Motor neuron (in vitro differentiated cells): ENCODE data around the gene MIER1. TPM values are rescaled to one million over a fixed set of nuclear protein-coding genes. Genes with fewer than 3 reads are reported as not detected.

Source experiments
- ATAC-seq, 8 experiments: fragments of 200-7000 bp; cut with Tn5 transposase; replicated peaks in 6 of 8; 2 replicates each; pipeline ENCODE4 v1.8.0; 2021; ENCODE audit warnings: mild to moderate bottlenecking in 8 of 8, moderate library complexity in 8 of 8
- H3K27ac ChIP-seq, 2 donors: fragments of 250-450 bp; sonication (Bioruptor Pico); 2 replicates each; pipeline ENCODE4 v1.9.0; 2021; ENCODE audit warnings: antibody characterized with exemption in 2 of 2, mild to moderate bottlenecking in 2 of 2, moderate library complexity in 1 of 2
- H3K4me1 ChIP-seq, 2 donors: fragments of 250-450 bp; sonication (Bioruptor Pico); replicated peaks in 1 of 2; 2 replicates each; pipeline ENCODE4 v1.6.1; 2021; ENCODE audit warnings: antibody characterized with exemption in 2 of 2, mild to moderate bottlenecking in 2 of 2, moderate library complexity in 1 of 2
- H3K4me3 ChIP-seq, 5 donors: fragments of 250-450 bp; sonication (Bioruptor Pico); 2 replicates each; pipeline ENCODE4 v1.9.0; 2021; ENCODE audit warnings: antibody characterized with exemption in 5 of 5, mild to moderate bottlenecking in 5 of 5, moderate library complexity in 4 of 5
- WGBS, 10 experiments: fragments of 450-650 bp; shearing (Covaris generic); methylation state at CpG; one replicate each; pipeline ENCODE4 v1.0.0; 2022; 5-methylcytosine and 5-hydroxymethylcytosine counted together
- in situ Hi-C, 9 experiments: fragments of 400-800 bp; cut with MboI; loops; one replicate each; pipeline ENCODE4 v1.15.0; 2021; ENCODE audit warnings: low sequenced_read_pairs in 9 of 9, low pct_unique_long_range_greater_than_20kb in 2 of 9; ENCODE audit not compliant: unreplicated experiment in 9 of 9
- total RNA-seq, 8 experiments: library from RNA; unstranded; fragments of 300-600 nt; gene quantifications; 2 replicates each; pipeline versions ENCODE4 v1.2.3 to v1.2.4, GENCODE V29; 2022

Gene MIER1
- total RNA-seq, 8 experiments from 2014 or later: 23.2 to 51.6 (median 28.6) TPM

DNA sequence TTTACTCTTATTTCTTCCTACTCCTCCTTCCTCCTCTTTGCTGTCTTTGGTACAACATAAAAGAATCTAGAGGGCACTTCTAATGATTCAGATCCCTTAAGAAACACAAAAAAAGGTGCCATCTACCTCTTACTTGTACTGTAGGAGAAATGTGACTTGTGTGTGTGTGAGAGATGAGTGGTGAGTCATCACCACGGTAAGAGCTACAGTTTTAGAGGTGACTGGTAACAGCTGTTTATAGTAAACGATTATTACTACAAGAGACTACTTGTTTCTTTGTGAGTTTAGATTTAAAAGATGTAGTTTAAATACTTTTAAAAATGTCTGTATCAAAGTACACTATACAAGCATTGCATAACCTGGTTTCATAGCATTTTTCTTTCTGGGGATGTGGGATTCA is 88.8 kb downstream of the MIER1 start:
- in situ Hi-C loops: loop anchor here in 1 of 9 experiments (25.0 kb wide), 1 partner anchor 474 kb away; no protein-coding TSS in a partner anchor
- 20 to 100% (median 80%) methylated on average over 1 to 2 of the region's 2 CpGs; no CpG with 5 or more reads in 1 of the 10 experiments for WGBS, 10 experiments
- H3K4me1 ChIP-seq: no peaks in the 10 kb centered on the region
- H3K27ac ChIP-seq: no peak overlapping the region
- ATAC-seq: no peak
- no peak overlapping the region for H3K4me3 ChIP-seq

DNA sequence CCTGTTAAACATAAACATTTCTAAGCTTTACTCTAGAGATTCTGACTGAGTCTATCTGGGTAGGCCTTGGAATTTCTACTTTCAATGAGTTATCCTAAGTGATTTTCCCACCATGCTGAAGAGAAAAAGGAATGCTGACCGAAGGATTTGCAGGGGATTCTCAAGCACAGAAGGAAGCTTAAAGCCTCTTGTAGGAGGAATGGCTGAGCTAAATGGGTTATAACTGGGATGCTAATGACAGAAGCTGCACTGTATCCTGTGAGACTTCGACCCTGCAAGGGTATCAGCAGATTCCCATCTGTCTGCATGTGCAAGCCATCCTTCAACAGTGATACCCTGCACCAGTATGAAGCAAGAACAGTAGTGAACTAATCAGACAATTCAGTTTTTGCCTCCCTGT is 93.8 kb downstream of the MIER1 start:
- no peak for ATAC-seq
- H3K4me3 ChIP-seq: no peak overlapping the region
- no peaks in the 10 kb centered on the region for H3K4me1 ChIP-seq
- no peak overlapping the region for H3K27ac ChIP-seq
- WGBS, 10 experiments: 75 to 100% (median 87%) methylated on average over 1 to 2 of the region's 2 CpGs; no CpG with 5 or more reads in 2 of the 10 experiments
- in situ Hi-C loops: loop anchor here in 1 of 9 experiments (25.0 kb wide), 1 partner anchor 469 kb away; no protein-coding TSS in a partner anchor

DNA sequence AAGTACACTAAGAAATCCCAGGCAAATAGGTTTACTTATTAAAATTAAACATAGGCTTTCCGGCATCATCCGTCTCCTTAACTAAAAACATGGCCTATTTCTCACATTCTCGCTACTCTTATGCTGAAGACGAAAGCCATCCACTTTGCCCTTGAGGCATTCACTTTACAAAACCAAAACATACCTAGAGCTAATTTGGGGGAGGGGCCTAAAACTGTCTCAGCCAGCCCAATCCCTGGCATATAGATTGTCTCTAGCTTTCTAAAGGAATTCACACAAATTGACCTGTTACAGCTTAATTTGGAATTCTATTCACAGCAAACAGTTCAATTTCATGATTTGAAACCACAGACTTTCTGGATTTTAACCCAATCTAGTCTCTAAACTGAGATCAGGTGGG is 94.3 kb downstream of the MIER1 start:
- no peaks in the 10 kb centered on the region for H3K4me1 ChIP-seq
- no peak for ATAC-seq
- in situ Hi-C loops: loop anchor here in 1 of 9 experiments (25.0 kb wide), 1 partner anchor 468 kb away; no protein-coding TSS in a partner anchor
- 83 to 100% (median 97%) methylated on average over 2 to 4 of the region's 4 CpGs for WGBS, 10 experiments
- no peak overlapping the region for H3K4me3 ChIP-seq
- no peak overlapping the region for H3K27ac ChIP-seq

DNA sequence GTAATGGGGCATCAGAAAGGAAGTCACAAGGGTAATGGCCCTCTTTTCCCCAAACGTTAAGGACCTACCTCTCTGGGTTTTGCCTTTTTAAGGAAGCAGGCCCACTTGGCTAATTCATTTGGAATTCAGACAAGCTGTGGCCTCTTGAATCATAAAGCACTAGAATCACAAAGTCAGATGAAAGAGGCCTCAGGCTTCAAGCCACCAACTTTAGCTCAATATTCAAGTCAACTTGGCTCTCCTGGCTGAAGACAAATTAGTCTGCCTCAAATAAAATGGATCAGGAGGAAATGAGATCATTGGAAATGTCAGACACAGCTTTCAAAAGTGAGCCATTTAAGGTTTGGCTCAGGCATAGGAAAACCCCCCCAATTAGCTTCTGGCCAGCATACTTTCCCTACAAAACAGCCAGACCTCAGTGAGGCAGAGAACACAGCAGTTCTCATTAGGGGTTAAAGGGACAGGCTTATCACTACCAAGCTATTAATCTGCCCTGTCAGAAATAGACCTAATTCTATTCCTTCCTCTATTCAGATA is 94.9 kb downstream of the MIER1 start:
- in situ Hi-C loops: loop anchor here in 1 of 9 experiments (25.0 kb wide), 1 partner anchor 468 kb away; no protein-coding TSS in a partner anchor
- Histone ChIP-seq H3K27ac (no peak overlapping the region), H3K4me1 (no peaks in the 10 kb centered on the region), H3K4me3 (no peak overlapping the region)
- ATAC-seq: peak in 2 of 8 experiments; percentile 20 to 44
- WGBS, 10 experiments: 0 to 33% (median 11%) methylated on average over 1 of the region's 1 CpG; no CpG with 5 or more reads in 2 of the 10 experiments

DNA sequence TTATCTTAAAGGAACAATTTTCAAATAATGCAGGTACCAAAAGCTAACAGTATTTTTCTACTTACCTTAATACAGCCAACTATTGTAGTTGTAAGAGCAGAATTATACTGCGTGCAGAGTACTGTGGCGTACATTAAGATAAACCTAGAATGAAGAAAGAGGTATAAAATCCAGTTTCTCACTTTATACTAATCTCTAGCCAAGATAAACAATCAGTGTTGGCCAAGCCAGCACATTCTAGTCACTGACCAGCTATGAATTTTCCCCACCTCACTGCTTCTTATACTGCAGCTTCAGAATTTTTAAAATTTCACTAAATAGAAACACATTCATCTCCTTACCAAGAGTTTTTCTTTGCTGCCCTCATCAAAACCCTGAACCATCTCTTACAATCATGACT is 95.5 kb downstream of the MIER1 start:
- in situ Hi-C loops: loop anchor here in 1 of 9 experiments (25.0 kb wide), 1 partner anchor 467 kb away; no protein-coding TSS in a partner anchor
- ATAC-seq: no peak
- Histone ChIP-seq H3K4me1 (no peaks in the 10 kb centered on the region), H3K27ac (no peak overlapping the region), H3K4me3 (no peak overlapping the region)
- WGBS, 10 experiments: 80 to 100% (median 100%) methylated on average over 1 to 2 of the region's 2 CpGs; no CpG with 5 or more reads in 1 of the 10 experiments

DNA sequence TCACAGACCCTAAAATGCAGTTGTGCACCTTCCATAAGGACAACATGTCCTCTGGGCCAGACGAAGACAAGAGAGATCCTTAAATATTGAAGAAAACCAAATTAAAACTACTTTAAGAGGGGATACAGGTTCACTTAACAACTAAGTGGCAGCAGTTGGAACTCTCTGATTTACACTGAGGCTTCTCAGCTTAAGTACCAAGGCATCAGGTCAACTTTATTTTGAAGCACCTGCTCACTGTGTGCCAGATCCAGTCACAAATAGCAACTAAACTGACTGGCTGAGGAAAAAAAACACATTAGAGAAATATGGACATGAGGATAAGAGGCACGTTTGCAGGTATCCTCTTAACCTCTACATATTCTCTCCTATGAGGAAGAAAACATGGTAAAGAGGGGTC is 96.0 kb downstream of the MIER1 start:
- in situ Hi-C loops: loop anchor here in 1 of 9 experiments (25.0 kb wide), 1 partner anchor 467 kb away; no protein-coding TSS in a partner anchor
- no peak overlapping the region for H3K4me3 ChIP-seq
- no peak for ATAC-seq

DNA sequence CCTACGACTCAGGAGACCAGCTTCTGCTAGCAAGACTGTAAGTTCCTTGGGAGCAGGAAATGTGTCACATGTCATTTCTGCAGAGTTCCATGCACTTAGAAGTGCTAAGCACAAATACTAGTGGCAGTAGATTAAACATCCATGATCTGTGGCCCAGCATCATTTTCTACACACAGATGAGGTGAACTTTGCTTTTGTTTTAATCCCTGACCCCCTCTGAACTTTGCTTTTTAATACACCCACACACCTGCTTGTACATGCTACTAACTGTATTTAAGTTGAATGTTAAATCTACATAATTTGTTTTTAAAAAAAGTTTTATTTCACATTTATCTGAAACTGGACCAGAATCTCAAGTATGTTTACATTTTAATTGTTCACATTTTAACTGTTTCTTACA is 104.7 kb downstream of the MIER1 start:
- no peak overlapping the region for H3K27ac ChIP-seq
- ATAC-seq: no peak
- no peaks in the 10 kb centered on the region for H3K4me1 ChIP-seq
- H3K4me3 ChIP-seq: no peak overlapping the region
- in situ Hi-C loops: no loop called here
- 71 to 100% (median 100%) methylated on average over 1 of the region's 1 CpG; no CpG with 5 or more reads in 4 of the 10 experiments for WGBS, 10 experiments

More for the DNA sequence above, 96.0 kb downstream of the MIER1 start:
- 14 to 88% (median 60%) methylated on average over 1 to 2 of the region's 2 CpGs; no CpG with 5 or more reads in 2 of the 10 experiments for WGBS, 10 experiments
- no peaks in the 10 kb centered on the region for H3K4me1 ChIP-seq
- H3K27ac ChIP-seq: no peak overlapping the region

DNA sequence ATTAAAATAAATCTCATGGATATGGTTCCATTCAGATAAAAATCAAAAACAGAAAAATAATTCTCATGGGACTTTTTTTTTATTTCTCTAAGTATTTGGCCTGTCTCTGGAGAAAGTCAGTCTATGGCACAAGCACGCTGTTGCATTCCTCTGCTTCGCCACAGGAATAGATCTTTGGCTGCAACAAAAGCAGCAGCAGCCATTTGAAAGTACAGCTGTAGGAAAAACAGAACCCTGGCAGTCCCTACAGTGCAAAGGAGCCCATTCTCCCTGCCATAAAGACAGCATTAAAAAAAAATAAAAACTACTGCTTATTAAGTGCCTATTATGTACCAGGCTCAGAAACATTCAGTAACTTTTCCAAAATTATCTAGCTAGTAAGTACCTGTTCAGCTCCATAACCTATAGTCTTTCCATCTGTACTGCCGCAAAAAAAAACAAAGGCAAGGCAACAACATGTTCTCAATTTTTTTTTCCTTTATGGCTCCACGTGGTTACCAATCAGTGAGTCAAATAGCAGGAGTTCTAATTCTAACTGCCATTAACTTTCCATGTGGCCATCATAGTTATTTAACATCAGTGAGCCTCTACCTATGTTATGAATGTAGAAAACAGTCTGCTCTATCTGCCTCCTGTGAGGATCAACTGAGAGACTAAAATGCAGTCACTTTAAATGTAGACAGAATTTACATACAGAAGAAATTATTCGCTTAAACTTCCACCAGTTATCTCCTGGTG is 106.5 kb downstream of the MIER1 start:
- Histone ChIP-seq H3K4me1 (no peaks in the 10 kb centered on the region), H3K4me3 (no peak overlapping the region), H3K27ac (no peak overlapping the region)
- peak in 1 of 8 experiments; percentile 20 for ATAC-seq
- WGBS, 10 experiments: 40 to 100% (median 80%) methylated on average over 1 to 5 of the region's 5 CpGs
- in situ Hi-C loops: no loop called here

DNA sequence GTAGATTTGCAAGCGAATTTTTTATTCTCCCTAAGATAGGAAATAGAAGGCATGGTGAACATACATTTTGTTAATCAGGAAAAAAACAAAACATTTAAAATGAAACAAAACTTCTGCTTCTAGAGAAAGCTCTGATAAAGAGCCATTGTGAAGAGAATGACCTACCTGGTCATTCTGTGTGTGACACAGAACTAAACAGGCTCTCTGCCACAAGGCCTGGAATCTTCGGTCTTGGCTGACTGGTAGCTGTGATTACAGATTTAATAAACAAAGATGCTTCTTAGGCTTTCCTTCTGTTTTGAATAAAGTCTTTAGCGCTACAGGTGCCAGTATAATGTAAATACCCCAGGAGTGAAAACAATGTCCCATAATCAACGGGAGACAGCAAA is 107.1 kb downstream of the MIER1 start:
- Histone ChIP-seq H3K4me3 (no peak overlapping the region), H3K4me1 (no peaks in the 10 kb centered on the region), H3K27ac (no peak overlapping the region)
- ATAC-seq: no peak
- in situ Hi-C loops: no loop called here
- WGBS, 10 experiments: 44 to 100% (median 95%) methylated on average over 1 to 4 of the region's 4 CpGs

Other genes with a start within 250 kb of the MIER1 start
- gene DYNLT5, start 172.5 kb upstream of the MIER1 start, total RNA-seq: 10 to 100 TPM in 1 of 8 experiments, 1 to 10 TPM in 1, under 1 TPM in 3, not detected in 3; 0.33 to 51.9 (median 0.50) TPM
- not detected for gene INSL5, start 123.7 kb upstream of the MIER1 start, total RNA-seq
- gene DNAI4, start 134 bp upstream of the MIER1 start, total RNA-seq: 10 to 100 TPM in 5 of 8 experiments, 1 to 10 TPM in 3; 3.6 to 69.8 (median 11.3) TPM
- gene SLC35D1, start 129.2 kb downstream of the MIER1 start, total RNA-seq: 10 to 100 TPM in 5 of 8 experiments, 1 to 10 TPM in 3; 9.1 to 23.0 (median 11.9) TPM
- under 1 TPM in 7 of 8 experiments, not detected in 1; 0.05 to 0.50 (median 0.14) TPM for gene C1orf141, start 210.0 kb downstream of the MIER1 start, total RNA-seq
- under 1 TPM in 4 of 8 experiments, not detected in 4; 0.14 to 0.87 (median 0.48) TPM for gene IL23R, start 241.5 kb downstream of the MIER1 start, total RNA-seq